Left renal cortex interstitium (tissue), 4 donors: ENCODE data around the gene CDC14A. TPM values are rescaled to one million over a fixed set of nuclear protein-coding genes. Genes with fewer than 3 reads are reported as not detected.
"Not testable (repeated sequence)": the region's sequence is repeated elsewhere in the genome, so short reads cannot be mapped to it uniquely, and the experiment has no call there.

ENCODE experiments used
- DNase-seq, 4 donors: peaks; one replicate each; pipeline ENCODE4 v3.0.0-alpha.2; 2013; ENCODE audit warnings: low read depth in 4 of 4, low spot score in 2 of 4, missing footprints in 1 of 4
- polyA plus RNA-seq, 4 donors: library from polyadenylated mRNA; unstranded; fragments of 120-200 nt; gene quantifications; one replicate each; pipeline ENCODE4 v1.2.1, GENCODE V29; 2013; ENCODE audit not compliant: insufficient read length in 4 of 4

Gene CDC14A
- polyA plus RNA-seq = 10 to 100 TPM; 25.7 to 34.2 (median 28.9) TPM

- DNase-seq = peak; percentile 81 to 91 (median 88)
Measured at GRCh38 chr1:100352267-100353070, at the start of gene CDC14A. CDC14A (plus strand) TSS chr1:100352506; CDS start chr1:100352955, 449 bp downstream.

GRCh38 chr1:100302739-100303138, 49.6 kb upstream of the CDC14A start:
- no peak for DNase-seq

- DNase-seq = no peak
Measured at GRCh38 chr1:100304227-100304626, 48.1 kb upstream of the CDC14A start.

GRCh38 chr1:100304921-100305320, 47.4 kb upstream of the CDC14A start:
- no peak for DNase-seq

GRCh38 chr1:100305954-100306353, 46.4 kb upstream of the CDC14A start:
- DNase-seq = no peak

- DNase-seq = no peak
Measured at GRCh38 chr1:100306735-100307313, 45.5 kb upstream of the CDC14A start.

GRCh38 chr1:100308777-100309176, 43.5 kb upstream of the CDC14A start:
- no peak for DNase-seq

GRCh38 chr1:100309863-100310262, 42.4 kb upstream of the CDC14A start:
- DNase-seq = no peak

- DNase-seq = no peak
Measured at GRCh38 chr1:100313382-100313781, 38.9 kb upstream of the CDC14A start.

- no peak for DNase-seq
Measured at GRCh38 chr1:100316622-100317021, 35.7 kb upstream of the CDC14A start.

- DNase-seq = no peak
Measured at GRCh38 chr1:100320311-100321099, 31.8 kb upstream of the CDC14A start.

GRCh38 chr1:100321100-100321493, 31.2 kb upstream of the CDC14A start:
- DNase-seq = no peak

GRCh38 chr1:100321506-100321905, 30.8 kb upstream of the CDC14A start:
- no peak for DNase-seq

GRCh38 chr1:100322436-100323211, 29.7 kb upstream of the CDC14A start:
- peak in 1 of 4 donors; percentile 8 for DNase-seq

GRCh38 chr1:100323419-100324106, 28.7 kb upstream of the CDC14A start:
- DNase-seq = no peak

GRCh38 chr1:100325415-100326324, 26.6 kb upstream of the CDC14A start:
- peak; percentile 20 to 59 (median 38) for DNase-seq

- not testable (repeated sequence) for DNase-seq
Measured at GRCh38 chr1:100326325-100326670, 26.0 kb upstream of the CDC14A start.

GRCh38 chr1:100328133-100328532, 24.2 kb upstream of the CDC14A start:
- DNase-seq = no peak

- not testable (repeated sequence) for DNase-seq
Measured at GRCh38 chr1:100331146-100331545, 21.2 kb upstream of the CDC14A start.
